RPMI7951 (cell line): ENCODE results near the gene ZNF512. TPM values are rescaled to one million over a fixed set of nuclear protein-coding genes. Genes with fewer than 3 reads are reported as not detected.
A peak's percentile ranks its signal among the peaks of the same experiment; 100 is the strongest.

Experiments
- DNase-seq: peaks from one replicate; pipeline ENCODE4 v3.0.0-alpha.2; 2012; ENCODE audit warnings: low read depth
- total RNA-seq: library from RNA; depleted of rRNA; stranded (reverse); fragments of >200 nt; shearing (Covaris generic); gene quantifications from 2 replicates; pipeline ENCODE4 v1.2.3, GENCODE V29; 2014

ZNF512 gene
- total RNA-seq, 1 experiment from 2014 or later, result 19.8 TPM

DNA sequence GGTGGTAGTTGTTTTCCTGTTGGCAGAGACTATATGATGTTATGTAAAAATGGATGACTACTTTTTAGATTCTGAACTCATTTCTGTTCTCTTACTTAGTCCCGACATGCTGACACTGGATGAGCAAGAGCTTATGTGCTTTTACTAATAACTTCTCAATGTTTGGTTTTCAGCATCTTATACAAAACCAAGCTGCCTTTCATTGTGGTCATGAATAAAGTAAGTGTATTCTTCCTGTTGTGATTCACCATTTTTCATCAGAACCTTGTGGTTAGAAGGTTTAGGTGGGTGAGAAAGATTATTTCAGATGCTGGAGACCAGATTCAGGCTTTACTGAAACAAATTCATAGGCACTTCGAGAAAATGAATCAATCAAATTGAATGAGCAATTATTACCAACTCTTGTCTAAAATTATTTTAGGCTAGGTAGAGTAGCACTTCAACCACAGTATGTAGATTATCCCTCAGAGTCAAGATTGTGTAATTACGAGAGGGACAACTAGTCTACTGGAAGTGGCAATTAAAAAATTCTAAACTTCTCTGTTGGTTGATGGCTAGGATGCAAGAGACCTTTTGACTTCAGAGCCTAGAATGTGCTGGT lies 55.3 kb downstream of the ZNF512 start:
- DNase-seq, result peak; percentile 52

DNA sequence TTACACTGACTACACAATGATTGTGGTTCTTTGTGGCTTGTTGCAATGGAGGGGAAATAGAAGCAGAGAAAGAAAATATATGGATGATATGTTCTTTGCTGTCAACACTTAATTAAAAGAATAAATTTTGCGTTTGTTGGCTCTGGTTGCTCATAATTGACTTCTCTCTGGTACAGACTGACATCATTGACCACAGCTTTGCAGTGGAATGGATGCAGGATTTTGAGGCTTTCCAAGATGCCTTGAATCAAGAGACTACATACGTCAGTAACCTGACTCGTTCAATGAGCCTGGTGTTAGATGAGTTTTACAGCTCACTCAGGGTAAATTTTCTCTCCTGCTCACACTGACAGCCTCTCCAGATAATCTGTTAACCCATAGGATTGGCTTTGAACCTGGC lies 55.9 kb downstream of the ZNF512 start:
- peak; percentile 36 for DNase-seq

DNA sequence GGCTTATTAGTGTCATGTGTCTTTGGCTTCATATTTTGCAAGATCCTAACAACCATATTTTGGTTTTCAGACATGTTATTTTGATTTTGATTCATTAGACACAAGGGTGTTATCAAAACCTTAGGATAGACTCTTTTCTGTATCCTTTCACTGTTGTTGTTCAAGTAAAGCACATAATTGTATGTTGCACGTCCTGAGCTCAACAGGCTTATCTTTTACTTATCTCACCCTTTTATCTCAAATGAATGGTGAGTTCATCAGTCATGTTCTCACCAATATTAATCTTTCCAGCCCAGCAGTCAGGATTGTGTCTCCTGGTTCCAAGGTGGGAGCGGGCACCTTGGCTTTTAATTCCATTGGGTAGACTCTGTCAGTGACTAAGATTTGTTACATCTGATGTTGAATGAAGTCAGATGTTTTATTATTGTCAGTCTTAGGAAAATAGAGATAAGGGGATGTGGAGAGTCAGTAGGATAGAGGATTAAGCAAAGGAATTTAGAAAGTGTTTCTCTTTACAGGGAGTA lies 57.9 kb downstream of the ZNF512 start:
- no peak for DNase-seq

DNA sequence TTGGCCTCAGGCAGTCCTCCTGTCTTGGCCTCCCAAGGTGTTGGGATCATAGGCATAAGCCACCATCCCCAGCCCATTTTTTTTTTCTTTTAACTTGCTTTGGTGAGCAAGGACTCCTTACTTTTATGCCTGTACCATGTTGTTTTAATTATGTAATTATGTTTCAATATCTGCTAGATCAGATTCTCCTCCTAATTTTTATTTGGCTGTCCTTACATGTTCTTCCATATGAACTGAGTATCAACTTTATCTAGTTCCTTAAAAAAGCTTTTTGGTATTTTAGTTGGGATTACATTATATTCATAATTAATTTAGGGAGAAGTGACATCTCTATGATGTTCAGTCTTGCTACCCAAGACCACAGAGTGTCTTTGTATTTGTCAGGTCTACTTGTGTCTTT lies 62.4 kb downstream of the ZNF512 start:
- no peak for DNase-seq

DNA sequence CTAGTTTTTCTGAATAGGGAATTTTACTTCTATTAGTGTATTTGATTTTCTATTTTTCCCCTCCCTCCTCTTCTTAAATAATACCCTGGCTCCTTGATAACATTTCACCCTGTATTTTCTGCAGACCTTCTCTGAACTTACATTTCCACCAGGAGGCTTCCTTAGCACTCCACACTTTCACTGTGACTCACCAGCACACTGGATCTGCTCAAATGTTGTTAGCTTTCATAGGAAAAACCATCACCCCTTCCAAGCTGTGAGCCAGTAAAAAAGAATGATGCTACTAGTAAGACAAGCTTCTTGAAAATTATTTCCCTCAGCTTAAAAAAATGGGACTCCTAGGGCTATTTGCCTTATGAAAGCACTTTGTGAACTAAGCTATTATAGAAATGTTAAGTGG lies 64.4 kb downstream of the ZNF512 start:
- DNase-seq, result no peak

DNA sequence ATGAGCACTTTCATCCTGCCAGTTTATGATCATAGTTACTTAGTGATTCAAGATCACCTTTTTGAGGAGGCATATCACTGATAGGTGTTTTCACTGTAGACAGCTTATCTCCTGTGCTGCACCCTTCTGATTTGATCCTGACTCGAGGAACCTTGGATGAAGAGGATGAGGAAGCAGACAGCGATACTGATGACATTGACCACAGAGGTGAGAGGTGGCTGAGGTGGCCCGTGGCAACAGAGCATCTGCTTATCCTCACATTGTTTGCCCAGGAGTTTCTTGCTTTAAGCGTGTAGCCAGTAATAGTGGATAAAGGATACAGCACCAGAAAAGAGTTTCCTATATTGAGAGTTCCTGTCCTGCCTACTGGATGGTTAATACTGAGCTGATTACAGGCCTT lies 64.9 kb downstream of the ZNF512 start:
- no peak for DNase-seq

DNA sequence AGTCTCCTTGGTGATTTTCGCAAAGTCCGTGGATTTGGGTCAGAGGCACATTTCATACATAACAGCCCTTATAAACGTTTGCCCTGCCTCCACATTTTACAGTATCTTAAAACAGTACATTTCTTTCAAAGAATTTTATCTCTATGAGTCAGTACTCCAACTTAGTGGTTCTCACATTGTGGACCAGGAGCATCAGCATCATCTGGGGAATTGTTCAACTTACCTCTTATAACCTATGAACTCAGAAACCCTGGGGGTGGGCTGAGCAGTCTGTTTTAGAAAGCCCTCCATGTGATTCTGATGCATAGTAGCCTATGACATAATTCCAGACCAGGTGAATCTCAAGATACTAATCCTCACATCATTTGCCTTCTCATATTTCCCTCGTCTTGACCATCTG lies 68.2 kb downstream of the ZNF512 start:
- no peak for DNase-seq

DNA sequence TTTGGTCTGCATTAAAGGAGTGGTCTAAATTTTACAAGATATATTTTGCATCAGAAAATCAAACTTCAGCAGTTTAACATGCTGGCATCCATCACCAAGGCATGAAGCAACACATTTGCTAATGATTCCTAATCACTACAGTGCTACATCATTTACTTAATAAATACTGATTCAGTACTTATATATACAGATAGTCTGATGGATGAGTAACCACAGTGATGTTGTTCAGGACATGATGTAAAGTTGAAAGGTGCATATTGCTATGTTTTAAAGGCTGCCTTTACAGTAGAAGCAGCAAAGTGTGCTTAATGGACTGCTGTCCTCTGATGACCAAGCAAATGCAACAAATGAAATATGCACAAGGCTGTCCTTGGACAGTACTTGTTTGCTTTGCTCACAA lies 69.5 kb downstream of the ZNF512 start:
- DNase-seq, result no peak

DNA sequence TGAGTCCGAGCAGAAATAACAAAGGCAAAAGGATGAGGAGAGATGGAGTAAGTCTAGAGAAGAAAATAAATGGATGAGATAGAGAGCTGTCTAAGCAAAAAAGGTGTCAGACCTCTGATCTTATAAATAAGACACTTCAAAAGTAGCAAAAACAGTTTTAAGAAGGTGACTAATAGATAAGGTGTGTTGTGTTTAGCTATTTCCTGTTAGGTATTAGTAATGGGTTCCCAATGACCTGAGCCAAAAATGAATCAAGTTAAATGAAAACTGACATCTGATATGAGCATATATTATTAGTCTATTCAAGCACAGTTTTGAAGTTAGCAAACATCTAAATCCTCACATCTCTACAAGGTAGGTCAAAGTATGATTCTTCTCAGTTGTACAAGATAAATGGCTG lies 69.9 kb downstream of the ZNF512 start:
- no peak for DNase-seq

DNA sequence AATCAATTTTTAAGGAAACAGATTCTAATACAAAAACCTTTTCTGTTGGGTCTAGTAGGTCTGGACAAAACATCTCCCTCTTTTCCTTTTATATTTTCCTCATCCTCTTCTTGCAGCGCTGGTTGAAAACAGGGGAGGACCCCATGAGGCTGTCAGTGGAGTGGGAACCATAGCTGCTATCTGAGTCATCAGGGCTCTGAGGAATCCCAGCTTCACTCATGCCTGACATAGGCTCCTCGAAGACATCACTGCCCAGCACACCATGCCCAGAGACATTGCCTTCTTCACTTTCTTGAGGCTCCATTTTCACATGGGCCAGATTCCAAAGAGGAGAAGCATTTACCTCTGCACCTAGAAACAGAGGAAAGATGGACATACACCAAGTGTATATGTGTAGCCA lies 70.6 kb downstream of the ZNF512 start:
- peak; percentile 14 for DNase-seq

DNA sequence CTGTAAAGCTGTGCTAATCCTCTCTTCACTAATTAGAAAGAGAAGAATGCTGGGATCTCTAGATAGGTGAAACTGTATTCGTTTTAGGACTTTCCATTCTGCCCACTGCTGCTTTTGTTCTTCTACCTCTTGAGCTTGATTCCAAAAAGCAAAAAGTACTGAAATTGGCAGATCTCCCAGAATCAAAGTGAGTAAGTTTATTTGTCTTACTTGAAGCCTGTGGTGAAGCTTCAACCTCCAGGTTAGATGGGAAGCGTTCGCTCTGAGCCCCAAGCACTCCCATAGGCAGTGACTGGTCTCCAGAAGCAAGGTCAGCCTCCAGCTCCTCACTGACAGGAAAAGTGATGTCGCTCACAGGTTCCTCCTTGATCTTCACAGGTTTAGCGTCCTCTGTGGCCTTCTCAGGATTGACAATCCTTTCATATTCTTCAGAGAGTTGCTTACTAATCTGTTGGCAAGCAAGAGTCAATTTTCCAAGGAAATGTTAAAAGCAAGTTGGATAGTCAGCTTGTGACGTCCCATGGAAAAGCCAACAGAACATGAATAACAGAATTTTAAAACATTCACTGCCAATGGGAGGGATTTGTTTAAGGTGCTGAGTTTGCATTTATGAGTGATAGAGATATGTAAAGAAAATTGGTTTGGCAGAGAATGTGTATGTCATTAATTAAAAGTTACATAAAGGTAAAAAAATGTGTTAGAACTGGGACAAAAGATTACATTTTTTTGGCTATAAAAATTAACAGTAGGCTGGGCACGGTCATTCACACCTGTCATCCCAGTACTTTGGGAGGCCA lies 72.5 kb downstream of the ZNF512 start:
- peak; percentile 36 for DNase-seq

DNA sequence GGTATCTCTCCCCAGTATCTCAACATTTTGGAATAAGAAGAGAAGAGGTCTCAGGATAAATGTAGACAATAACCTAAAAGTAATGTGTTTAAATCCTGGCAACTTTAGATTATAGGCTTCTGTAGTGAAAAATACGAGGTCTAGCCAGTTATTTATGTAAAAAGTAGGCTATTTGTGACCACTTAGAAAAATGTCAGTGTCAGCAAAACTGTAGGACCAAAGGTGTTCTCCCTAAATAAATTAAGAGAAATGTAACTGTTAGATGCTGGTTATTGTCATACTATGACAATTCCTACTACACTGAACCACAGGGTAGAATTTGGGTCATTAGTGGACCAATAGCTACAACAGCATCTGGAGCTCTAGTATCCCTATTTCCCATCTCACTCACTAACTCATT lies 78.5 kb downstream of the ZNF512 start:
- no peak for DNase-seq

DNA sequence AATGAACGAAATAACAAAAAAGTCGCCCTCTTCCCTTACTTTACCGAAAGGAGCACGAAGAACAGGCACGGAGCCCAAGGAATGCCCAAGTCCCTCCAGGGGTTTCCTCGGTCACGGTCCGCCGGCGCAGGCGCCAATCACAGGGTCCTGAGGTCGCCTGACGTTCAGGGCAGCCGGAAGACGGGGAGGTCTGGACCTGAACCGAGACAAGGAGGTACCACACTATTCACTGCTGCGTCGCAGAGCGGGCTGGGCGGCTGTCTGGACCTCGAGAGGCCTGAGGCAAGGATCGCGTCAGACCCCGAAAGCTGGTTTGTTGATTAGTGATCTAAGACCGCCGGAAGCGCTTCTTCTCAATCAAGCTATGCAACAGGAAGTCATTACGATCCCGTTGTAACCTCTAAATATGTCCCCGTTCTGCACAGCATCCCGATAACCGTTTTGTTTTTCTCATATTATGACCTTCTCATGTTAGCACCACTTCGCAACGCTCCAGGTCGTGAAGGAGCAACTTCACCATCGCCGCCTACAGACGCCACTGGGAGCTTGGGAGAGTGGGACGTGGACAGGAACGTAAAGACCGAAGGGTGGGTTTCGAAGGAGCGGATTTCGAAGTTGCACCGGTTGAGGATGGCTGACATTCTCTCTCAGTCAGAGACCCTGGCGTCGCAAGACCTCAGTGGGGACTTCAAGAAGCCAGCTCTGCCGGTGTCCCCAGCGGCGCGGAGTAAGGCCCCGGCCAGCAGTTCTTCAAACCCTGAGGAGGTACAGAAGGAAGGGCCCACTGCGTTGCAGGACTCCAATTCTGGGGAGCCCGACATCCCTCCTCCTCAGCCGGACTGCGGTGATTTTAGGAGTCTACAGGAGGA lies 80.7 kb downstream of the ZNF512 start, which contains the start of the genes SLC4A1AP and SUPT7L:
Gene SLC4A1AP (plus strand): TSS at position 605 of the 869 bp plus-strand sequence. CDS start 26 bp downstream, at position 631.
Gene SUPT7L (minus strand): TSS at position 330 of the 869 bp plus-strand sequence. CDS start 1,422 bp downstream, outside the sequence.
- peak; percentile 89 for DNase-seq

DNA sequence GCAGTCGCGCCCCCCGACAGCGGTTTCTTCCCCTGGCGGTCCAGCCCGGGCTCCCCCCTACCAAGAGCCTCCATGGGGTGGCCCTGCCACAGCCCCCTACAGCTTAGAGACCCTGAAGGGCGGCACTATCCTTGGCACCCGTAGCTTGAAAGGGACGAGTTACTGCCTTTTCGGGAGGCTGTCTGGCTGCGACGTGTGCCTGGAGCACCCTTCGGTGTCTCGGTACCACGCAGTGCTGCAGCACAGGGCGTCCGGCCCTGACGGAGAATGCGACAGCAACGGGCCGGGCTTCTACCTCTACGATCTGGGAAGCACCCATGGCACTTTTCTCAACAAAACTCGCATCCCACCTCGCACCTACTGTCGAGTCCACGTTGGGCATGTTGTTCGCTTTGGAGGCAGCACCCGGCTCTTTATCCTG lies 81.3 kb downstream of the ZNF512 start:
- DNase-seq, result no peak

DNA sequence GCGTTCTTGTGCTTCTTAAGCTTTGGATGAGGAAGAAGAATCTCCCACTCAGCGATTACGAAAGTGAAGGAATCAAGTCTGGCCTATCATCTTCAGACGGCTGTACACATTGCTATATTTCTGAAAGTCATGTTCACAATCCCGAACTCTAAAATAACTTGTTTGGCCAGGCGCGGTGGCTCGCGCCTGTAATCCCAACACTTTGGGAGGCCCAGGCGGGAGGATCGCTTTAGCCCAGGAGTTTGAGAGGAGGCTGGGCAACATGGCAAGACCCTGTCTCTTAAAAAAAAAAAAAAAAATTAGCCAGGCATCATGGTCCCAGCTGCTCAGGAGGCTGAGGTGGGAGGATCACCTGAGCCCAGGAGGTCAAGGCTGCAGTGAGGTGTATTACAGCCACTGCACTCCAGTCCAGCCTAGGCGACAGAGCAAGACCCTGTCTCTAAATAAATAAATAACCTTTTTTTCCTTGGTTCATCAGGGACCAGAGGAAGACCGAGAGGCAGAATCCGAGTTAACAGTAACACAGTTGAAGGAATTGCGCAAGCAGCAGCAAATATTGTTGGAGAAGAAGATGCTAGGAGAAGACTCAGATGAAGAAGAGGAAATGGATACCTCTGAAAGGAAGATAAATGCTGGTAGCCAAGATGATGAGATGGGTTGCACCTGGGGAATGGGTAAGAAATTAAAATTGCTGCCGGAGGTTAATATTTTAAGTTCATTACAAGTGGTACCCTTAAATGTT lies 82.0 kb downstream of the ZNF512 start:
- DNase-seq, result no peak

DNA sequence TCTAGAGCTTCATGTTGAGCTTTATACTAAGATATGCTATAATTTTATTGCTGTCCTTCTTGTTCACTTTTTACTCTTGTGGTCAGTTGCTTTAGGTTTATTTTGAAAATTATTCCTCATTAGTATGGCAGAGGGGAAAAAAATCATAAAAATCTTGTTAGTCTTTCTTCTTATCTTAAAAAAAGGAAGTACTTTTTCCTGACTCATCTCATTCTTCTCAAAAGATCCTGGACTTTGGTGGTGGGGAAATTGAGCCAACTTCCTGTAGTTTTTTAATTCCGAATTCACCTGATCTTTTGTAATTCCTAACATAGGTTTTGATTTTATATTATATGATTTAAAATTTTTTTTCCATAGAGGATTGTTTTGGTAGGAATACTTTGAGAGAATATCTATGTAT lies 84.6 kb downstream of the ZNF512 start:
- DNase-seq, result no peak

DNA sequence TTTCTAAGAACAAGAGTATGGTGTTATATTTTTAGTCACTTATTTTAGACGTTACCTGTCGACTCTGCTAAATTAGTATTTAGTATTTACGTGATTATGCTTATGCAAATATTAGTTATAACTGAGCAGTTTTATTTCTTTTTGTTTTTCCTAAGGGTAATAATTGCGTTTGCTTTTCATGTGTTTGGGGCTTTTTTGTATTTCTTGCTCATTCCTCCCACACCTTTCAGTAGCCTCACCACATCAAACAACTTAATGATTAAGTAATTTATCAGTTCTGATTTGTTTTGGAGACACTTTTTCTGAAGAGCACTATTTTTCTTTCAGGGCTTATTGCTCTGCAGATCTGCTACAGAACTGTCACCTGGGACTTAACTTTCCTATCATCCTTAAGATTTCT lies 88.4 kb downstream of the ZNF512 start:
- no peak for DNase-seq
